ENCODE results near the gene UCN2.

Gene UCN2

GRCh38 chr3:48591436-48591835 is 27.9 kb upstream of the UCN2 start:
- ATAC-seq = no peak

GRCh38 chr3:48588230-48588629 is 24.6 kb upstream of the UCN2 start:
- no peak for ATAC-seq

- ATAC-seq = no peak
These were observed 24.1 kb upstream of the UCN2 start for GRCh38 chr3:48587686-48588085.

- ATAC-seq = no peak
These were observed 21.8 kb upstream of the UCN2 start for GRCh38 chr3:48585411-48585810.

GRCh38 chr3:48584836-48585235 is 21.3 kb upstream of the UCN2 start:
- no peak for ATAC-seq

GRCh38 chr3:48581621-48582481 is 18.3 kb upstream of the UCN2 start:
- no peak for ATAC-seq

GRCh38 chr3:48576647-48577046 is 13.1 kb upstream of the UCN2 start:
- no peak for ATAC-seq

GRCh38 chr3:48575366-48575765 is 11.8 kb upstream of the UCN2 start:
- ATAC-seq = no peak

- ATAC-seq = no peak
These were observed 10.5 kb upstream of the UCN2 start for GRCh38 chr3:48573973-48574585.

GRCh38 chr3:48572517-48572916 is 8.9 kb upstream of the UCN2 start:
- no peak for ATAC-seq

- ATAC-seq = no peak
These were observed 8.4 kb upstream of the UCN2 start for GRCh38 chr3:48571938-48572337.

GRCh38 chr3:48569808-48570450 is 6.3 kb upstream of the UCN2 start:
- no peak for ATAC-seq

GRCh38 chr3:48569400-48569799 is 5.8 kb upstream of the UCN2 start:
- no peak for ATAC-seq

GRCh38 chr3:48568476-48568875 is 4.9 kb upstream of the UCN2 start:
- no peak for ATAC-seq

- no peak for ATAC-seq
These were observed 3.9 kb upstream of the UCN2 start for GRCh38 chr3:48567500-48567899.

- no peak for ATAC-seq
These were observed 3.5 kb upstream of the UCN2 start for GRCh38 chr3:48567090-48567489.

GRCh38 chr3:48566401-48566760 is 2.8 kb upstream of the UCN2 start:
- ATAC-seq = no peak

GRCh38 chr3:48565591-48566400 is 2.2 kb upstream of the UCN2 start:
- no peak for ATAC-seq

GRCh38 chr3:48565186-48565585 is 1.6 kb upstream of the UCN2 start:
- ATAC-seq = no peak

GRCh38 chr3:48564667-48565066 is 1.1 kb upstream of the UCN2 start:
- no peak for ATAC-seq

- ATAC-seq = peak; percentile 26 to 36
These were observed 441 bp upstream of the UCN2 start for GRCh38 chr3:48564022-48564421.

- no peak for ATAC-seq
These were observed 1.1 kb downstream of the UCN2 start for GRCh38 chr3:48562367-48563095.

Data from activated CD4-positive, CD25-positive, alpha-beta regulatory T cell treated with anti-CD3 and anti-CD28 coated beads, Interleukin-2, amount 50 U/mL, for 24 hours (primary cell).